T-helper 1 cell treated with Interleukin-12 subunit alpha and Interleukin-12 subunit beta and Interleukin-4 antibody, amounts not matched to agents 30 μg/mL and 1 μg/mL, for 36 hours (primary cell): ENCODE results near the gene OR2T8.
A peak's percentile ranks its signal among the peaks of the same experiment; 100 is the strongest.

Experiments used
- H3K27ac Mint-ChIP-seq: one replicate; pipeline ENCODE4 v1.8.0; 2021; ENCODE audit warnings: mild to moderate bottlenecking, mixed read lengths
- H3K27me3 Mint-ChIP-seq: one replicate; pipeline ENCODE4 v1.8.0; 2021; ENCODE audit warnings: low read depth, mixed read lengths
- H3K36me3 Mint-ChIP-seq: one replicate; pipeline ENCODE4 v1.8.0; 2021; ENCODE audit warnings: low read depth, mixed read lengths
- H3K4me1 Mint-ChIP-seq: one replicate; pipeline ENCODE4 v1.8.0; 2021; ENCODE audit warnings: low read depth, mixed read lengths
- H3K4me3 Mint-ChIP-seq: one replicate; pipeline ENCODE4 v1.8.0; 2021; ENCODE audit warnings: mild to moderate bottlenecking, moderate library complexity, mixed read lengths
- H3K9me3 Mint-ChIP-seq: one replicate; pipeline ENCODE4 v1.8.0; 2021; ENCODE audit warnings: mixed read lengths

Gene OR2T8, protein sequence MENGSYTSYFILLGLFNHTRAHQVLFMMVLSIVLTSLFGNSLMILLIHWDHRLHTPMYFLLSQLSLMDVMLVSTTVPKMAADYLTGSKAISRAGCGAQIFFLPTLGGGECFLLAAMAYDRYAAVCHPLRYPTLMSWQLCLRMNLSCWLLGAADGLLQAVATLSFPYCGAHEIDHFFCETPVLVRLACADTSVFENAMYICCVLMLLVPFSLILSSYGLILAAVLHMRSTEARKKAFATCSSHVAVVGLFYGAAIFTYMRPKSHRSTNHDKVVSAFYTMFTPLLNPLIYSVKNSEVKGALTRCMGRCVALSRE

DNA sequence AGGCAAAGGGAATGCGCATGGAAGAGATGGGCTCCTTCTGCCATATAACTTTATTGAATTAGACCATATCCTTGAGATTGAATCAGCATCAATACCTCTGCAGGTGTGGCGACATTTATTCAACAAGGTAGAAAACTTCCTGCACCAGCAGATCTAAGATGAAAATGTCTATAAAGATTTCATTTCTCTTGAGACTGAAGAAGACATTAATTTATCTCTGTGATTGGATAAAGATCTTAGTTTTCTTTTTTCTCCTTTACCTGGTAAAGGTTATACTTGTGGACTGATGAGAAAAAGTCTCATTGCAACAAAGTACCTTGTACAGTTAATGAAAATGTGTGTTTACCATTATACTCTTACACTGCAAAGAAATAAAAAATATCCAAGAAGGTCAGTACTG lies at the start of gene OR2T8:
Gene OR2T8, plus strand, starts transcription at position 301 of the 400 bp plus-strand sequence. CDS start 766 bp downstream, outside the sequence.
- H3K4me3 Mint-ChIP-seq: no peak within 1 kb of the TSS
- no peaks in the 10 kb centered on the region for H3K9me3 Mint-ChIP-seq
- H3K4me1 Mint-ChIP-seq: no peaks in the 10 kb centered on the region
- no peak within 1 kb of the TSS for H3K27ac Mint-ChIP-seq
- no peaks in the 10 kb centered on the region for H3K36me3 Mint-ChIP-seq
- H3K27me3 Mint-ChIP-seq: no peaks in the 10 kb centered on the region

DNA sequence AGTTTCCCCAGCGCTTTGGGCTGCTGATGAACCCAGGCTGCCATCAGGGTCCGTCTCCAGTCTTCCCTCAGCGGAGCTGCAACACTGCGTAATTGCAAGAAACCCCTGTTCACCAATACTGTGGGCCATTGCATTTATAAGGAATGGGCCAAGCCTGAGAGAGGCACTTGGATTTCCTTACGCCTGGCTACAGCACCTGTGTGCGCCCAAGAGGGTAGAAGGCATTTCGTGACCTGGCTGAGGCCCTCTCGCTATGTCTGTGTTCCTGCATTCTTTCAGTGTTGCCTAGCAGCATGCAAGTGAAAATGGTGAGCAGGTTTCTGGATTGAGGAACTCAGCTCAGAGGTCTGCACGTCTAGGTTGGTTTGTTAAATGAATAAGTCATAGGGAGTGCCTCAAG lies 36.7 kb upstream of the OR2T8 start:
- Mint-ChIP-seq H3K27me3 (no peaks in the 10 kb centered on the region), H3K27ac (no peak overlapping the region), H3K36me3 (no peaks in the 10 kb centered on the region), H3K4me1 (no peaks in the 10 kb centered on the region), H3K9me3 (no peaks in the 10 kb centered on the region), H3K4me3 (no peak overlapping the region)

DNA sequence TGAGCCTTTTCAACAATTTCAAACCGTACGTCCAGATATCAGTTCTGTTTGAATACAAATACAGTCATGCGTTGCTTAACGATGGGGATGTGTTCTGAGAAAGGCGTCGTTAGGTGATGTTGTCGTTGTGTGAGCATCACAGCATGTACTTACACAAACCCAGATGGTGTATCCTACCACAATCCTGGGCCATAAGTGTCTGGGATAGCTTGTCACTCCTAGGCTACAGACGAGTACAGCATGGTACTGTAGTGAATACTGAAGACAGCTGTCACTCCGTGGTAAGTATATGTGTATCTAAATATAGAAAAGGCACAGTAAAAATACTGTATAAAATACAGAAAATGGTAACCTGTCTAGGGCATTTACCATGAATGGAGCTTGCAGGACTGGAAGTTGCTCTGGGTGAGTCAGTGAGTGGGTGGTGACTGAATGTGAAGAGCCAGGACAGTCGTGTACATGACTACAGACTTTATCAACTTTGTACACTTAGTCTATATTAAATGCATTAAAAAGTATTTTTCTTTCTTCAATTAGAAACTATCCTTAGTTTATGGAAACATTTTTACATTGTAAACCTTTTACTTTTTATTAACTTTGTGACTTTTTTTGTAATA lies 35.1 kb upstream of the OR2T8 start:
- Mint-ChIP-seq H3K4me1 (no peaks in the 10 kb centered on the region), H3K36me3 (no peaks in the 10 kb centered on the region), H3K27me3 (no peaks in the 10 kb centered on the region), H3K27ac (no peak overlapping the region), H3K4me3 (no peak overlapping the region), H3K9me3 (no peaks in the 10 kb centered on the region)

DNA sequence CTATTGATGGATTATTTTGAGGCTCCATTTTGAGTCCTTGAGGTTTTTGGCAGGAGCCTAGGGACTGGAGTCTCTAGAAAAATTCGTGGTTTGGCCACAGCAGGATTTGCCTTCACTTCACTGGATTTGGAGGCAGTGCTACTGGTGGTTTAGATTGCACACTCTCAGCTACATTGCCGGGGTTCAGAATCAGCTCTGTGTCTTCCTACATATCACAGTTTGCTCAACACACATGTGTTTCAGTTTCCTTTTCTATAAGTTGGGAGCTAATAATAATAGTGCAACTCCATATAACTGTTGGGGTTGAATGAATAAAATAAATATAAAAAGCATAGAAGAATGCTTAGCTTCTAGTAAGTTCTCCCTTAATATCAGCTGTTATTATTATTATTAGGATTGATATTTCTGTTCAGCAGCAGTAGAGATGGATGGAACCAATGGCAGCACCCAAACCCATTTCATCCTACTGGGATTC lies 24.9 kb upstream of the OR2T8 start, which contains the start of gene OR2W3:
Gene OR2W3, plus strand, starts transcription at position 425 of the 475 bp plus-strand sequence. Its CDS starts 0 bp downstream, at position 425.
- no peak within 1 kb of the TSS for H3K27ac Mint-ChIP-seq

DNA sequence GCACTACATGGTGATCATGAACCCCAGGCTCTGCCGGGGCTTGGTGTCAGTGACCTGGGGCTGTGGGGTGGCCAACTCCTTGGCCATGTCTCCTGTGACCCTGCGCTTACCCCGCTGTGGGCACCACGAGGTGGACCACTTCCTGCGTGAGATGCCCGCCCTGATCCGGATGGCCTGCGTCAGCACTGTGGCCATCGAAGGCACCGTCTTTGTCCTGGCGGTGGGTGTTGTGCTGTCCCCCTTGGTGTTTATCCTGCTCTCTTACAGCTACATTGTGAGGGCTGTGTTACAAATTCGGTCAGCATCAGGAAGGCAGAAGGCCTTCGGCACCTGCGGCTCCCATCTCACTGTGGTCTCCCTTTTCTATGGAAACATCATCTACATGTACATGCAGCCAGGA lies 24.1 kb upstream of the OR2T8 start:
- H3K4me1 Mint-ChIP-seq: no peaks in the 10 kb centered on the region
- no peaks in the 10 kb centered on the region for H3K36me3 Mint-ChIP-seq
- H3K27me3 Mint-ChIP-seq: no peaks in the 10 kb centered on the region
- no peak overlapping the region for H3K4me3 Mint-ChIP-seq
- H3K27ac Mint-ChIP-seq: no peak overlapping the region
- H3K9me3 Mint-ChIP-seq: no peaks in the 10 kb centered on the region

More for the DNA sequence above, 24.9 kb upstream of the OR2T8 start, which contains the start of gene OR2W3:
- Mint-ChIP-seq H3K4me1 (no peaks in the 10 kb centered on the region), H3K27me3 (no peaks in the 10 kb centered on the region), H3K9me3 (no peaks in the 10 kb centered on the region), H3K4me3 (no peak within 1 kb of the TSS), H3K36me3 (no peaks in the 10 kb centered on the region)

DNA sequence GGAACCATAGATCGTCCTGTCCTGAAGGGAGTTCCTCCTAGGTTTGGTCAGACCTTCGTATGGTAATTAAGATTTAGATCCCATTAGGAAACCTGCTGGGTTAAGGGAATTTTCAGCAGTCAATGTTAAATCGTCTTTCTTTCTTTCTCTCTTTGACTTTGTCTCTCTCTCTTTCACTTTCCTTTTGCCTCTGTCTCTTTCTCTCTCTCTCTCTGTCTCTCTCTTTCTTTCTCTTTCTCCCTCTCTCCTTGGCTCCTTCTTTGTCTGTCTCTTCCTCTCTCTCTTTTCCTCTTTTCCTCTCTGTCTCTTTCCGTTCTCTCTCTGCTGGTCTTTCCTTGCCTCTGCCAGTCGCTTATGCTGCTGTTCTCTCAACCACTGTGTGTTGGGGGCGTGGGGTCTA lies 15.9 kb upstream of the OR2T8 start:
- Mint-ChIP-seq H3K27me3 (no peaks in the 10 kb centered on the region), H3K4me1 (peaks cover 24% of the 10 kb centered on the region), H3K36me3 (no peaks in the 10 kb centered on the region), H3K4me3 (peak overlapping the region; percentile 11), H3K9me3 (peaks cover 12% of the 10 kb centered on the region), H3K27ac (no peak overlapping the region)

DNA sequence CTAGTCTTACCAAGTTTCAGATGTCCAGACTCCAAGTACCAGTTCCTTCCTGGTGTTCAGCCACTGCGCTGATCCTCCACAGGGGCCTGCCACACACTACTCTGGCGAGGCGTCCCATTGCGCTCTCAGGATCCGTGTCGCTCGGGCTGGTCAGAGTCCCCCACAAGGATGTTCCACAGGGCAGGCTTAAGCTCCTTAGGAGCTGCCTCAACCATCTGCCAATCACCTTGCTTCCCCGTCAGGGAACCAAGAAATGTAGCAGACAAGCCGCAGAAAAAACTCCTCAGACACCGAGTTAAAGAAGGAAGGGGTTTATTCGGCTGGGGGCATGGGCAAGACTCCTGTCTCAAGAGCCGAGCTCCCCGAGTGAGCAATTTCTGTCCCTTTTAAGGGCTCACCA lies 14.9 kb upstream of the OR2T8 start:
- H3K27me3 Mint-ChIP-seq: no peaks in the 10 kb centered on the region
- no peak overlapping the region for H3K27ac Mint-ChIP-seq
- H3K4me3 Mint-ChIP-seq: no peak overlapping the region
- H3K4me1 Mint-ChIP-seq: peaks cover 24% of the 10 kb centered on the region
- H3K9me3 Mint-ChIP-seq: peaks cover 12% of the 10 kb centered on the region
- no peaks in the 10 kb centered on the region for H3K36me3 Mint-ChIP-seq

DNA sequence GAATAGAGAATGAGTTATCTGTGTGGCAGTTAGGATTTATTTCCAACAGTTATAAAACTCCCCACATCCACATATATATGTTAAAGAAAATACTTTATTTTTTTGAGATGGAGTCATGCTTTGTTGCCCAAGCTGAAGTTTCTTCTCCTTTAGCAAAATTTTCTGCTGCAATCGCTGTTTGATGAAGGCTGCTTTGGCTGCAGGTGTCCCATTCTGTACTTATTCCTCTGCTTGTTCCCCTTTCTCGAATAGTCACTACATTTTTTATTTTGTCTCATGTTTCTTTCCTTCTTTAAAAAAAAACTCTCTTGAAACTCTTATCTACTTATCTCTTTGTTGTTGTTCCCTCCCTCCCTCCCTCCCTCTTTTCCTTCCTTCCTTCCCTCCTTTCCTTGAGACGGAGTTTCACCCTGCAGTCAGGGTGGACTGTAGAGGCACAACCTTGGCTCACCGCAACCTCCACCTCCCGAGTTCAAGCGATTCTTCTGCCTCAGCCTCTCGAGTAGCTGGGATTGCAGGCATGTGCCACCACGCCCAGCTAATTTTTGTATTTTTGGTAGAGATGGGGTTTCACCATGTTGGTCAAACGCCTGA lies 14.0 kb upstream of the OR2T8 start:
- H3K27me3 Mint-ChIP-seq: no peaks in the 10 kb centered on the region
- peaks cover 24% of the 10 kb centered on the region for H3K4me1 Mint-ChIP-seq
- peaks cover 12% of the 10 kb centered on the region for H3K9me3 Mint-ChIP-seq
- H3K4me3 Mint-ChIP-seq: peak overlapping the region; percentile 83
- H3K27ac Mint-ChIP-seq: peak overlapping the region; percentile 85
- H3K36me3 Mint-ChIP-seq: no peaks in the 10 kb centered on the region

DNA sequence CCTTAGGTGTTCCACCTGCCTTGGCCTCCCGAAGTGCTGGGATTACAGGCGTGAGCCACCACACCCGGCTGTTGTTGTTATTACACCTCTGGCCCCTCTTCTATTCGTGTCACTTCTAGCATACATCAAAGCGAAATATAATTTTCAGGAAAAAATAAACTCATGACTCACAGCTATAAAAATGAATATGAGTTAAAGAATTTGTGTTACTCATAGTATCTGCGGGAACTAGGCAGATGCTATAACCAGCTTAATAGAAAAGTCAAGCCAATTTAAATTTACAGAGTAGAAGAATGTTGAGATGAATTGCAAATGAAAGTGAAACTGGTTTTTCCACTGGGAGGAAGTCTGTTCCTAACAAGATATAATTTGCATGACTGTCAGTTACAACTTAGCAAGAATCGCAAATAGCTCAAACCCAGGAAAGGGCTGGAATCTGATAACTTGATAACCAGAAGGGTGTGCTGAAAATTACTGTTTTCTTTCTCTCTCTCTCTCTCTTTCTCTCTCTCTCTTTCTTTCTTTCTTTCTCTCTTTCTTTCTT lies 13.5 kb upstream of the OR2T8 start:
- no peaks in the 10 kb centered on the region for H3K36me3 Mint-ChIP-seq
- H3K4me3 Mint-ChIP-seq: peak overlapping the region; percentile 83
- H3K27me3 Mint-ChIP-seq: no peaks in the 10 kb centered on the region
- H3K4me1 Mint-ChIP-seq: peaks cover 24% of the 10 kb centered on the region
- H3K9me3 Mint-ChIP-seq: peaks cover 12% of the 10 kb centered on the region
- H3K27ac Mint-ChIP-seq: peak overlapping the region; percentile 85

DNA sequence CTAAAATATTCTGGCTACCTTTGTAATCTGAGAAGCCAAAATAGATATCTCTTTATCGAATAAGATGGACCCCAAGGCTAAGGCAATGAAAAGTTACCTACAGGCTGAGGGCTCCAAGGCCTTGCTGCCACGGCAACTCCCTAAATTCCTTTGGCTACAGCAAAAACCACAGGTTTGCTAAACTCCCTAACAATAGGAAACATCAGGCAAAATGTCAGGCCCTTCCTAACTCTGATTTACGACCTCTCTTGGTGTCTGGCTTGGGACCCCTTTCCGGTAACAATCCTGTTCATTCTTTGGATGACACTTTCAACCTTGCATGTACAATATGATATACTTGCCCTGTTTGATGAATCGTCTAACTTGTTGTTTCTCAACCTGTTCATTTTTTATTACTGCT lies 11.3 kb upstream of the OR2T8 start:
- Mint-ChIP-seq H3K27ac (no peak overlapping the region), H3K27me3 (no peaks in the 10 kb centered on the region), H3K4me1 (peaks cover 24% of the 10 kb centered on the region), H3K4me3 (no peak overlapping the region), H3K9me3 (peaks cover 12% of the 10 kb centered on the region), H3K36me3 (no peaks in the 10 kb centered on the region)

DNA sequence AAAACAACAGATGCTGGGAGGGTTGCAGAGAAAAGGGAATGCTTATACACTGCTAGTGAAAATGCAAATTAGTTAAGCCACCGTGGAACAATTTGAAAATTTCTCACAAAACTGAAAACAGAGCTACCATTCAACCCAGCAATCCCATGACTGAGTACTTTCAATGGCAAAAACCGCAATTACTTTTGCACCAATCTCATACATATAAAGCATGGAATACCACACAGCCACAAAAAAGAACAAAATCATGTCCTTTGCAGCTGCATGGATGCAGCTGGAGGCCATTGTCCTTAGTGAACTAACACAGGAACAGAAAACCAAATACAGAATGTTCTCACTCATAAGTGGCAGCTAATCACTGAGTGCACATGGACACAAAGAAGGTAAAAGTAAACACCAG lies 6.3 kb upstream of the OR2T8 start:
- Mint-ChIP-seq H3K4me3 (no peak overlapping the region), H3K36me3 (no peaks in the 10 kb centered on the region), H3K9me3 (peaks cover 4% of the 10 kb centered on the region), H3K27me3 (no peaks in the 10 kb centered on the region), H3K27ac (no peak overlapping the region), H3K4me1 (no peaks in the 10 kb centered on the region)

DNA sequence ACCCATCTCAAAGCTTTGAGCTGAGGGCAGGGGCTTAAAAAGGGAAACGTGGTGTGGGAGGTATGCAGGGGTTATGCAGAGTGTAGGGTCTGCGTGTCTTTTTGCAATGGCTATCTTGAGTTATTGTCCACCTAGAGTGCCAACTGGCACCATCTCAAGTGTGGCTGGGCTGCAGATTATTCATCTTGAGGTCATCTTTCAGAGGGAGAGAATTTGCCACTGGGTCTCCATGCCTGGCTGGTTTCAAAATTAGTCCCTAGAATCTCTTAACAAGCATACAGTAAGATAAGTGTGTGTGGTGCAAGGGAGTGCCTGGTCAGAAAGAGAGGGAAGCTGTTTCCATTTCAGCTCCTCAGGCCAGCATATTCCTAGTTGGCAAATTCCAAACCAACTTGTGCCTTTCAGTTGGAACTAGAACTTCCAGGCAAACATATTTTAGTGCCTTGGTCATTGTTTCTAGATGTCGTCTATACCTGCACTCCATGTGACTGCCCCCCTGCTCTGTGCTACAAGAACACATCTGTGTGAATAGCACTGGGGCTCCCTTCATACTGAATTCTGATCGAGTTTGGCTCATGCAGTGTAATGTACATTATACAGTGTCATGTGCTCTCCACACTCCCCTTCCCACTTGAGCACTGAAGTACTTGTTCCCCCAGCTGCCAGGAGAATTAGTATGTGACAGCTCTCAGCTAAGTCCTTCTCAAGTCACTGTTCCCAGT lies 5.0 kb upstream of the OR2T8 start:
- H3K9me3 Mint-ChIP-seq: no peaks in the 10 kb centered on the region
- H3K36me3 Mint-ChIP-seq: no peaks in the 10 kb centered on the region
- no peak overlapping the region for H3K4me3 Mint-ChIP-seq
- H3K27me3 Mint-ChIP-seq: no peaks in the 10 kb centered on the region
- no peak overlapping the region for H3K27ac Mint-ChIP-seq
- no peaks in the 10 kb centered on the region for H3K4me1 Mint-ChIP-seq

DNA sequence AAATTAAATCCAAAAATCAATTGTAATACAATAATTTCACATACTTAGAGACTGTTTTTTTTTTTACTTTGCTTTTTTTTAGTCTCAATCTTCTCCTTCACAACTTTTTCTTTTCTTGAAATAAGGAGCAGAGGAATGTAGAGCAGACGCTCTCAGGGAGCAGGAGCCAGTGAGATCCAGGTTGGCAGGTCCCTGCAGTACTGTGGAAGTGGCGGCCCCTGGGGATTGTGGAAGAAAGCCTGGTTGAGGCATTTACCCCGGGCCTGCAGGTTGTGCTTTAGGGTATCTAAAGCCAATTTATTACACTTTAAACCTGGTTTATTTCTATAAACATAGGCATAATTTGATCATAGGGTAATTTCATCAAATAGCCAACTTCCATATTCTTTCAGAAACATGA lies 3.9 kb downstream of the OR2T8 start:
- no peak overlapping the region for H3K27ac Mint-ChIP-seq
- H3K36me3 Mint-ChIP-seq: no peaks in the 10 kb centered on the region
- H3K4me1 Mint-ChIP-seq: no peaks in the 10 kb centered on the region
- no peak overlapping the region for H3K4me3 Mint-ChIP-seq
- H3K9me3 Mint-ChIP-seq: no peaks in the 10 kb centered on the region
- H3K27me3 Mint-ChIP-seq: no peaks in the 10 kb centered on the region

DNA sequence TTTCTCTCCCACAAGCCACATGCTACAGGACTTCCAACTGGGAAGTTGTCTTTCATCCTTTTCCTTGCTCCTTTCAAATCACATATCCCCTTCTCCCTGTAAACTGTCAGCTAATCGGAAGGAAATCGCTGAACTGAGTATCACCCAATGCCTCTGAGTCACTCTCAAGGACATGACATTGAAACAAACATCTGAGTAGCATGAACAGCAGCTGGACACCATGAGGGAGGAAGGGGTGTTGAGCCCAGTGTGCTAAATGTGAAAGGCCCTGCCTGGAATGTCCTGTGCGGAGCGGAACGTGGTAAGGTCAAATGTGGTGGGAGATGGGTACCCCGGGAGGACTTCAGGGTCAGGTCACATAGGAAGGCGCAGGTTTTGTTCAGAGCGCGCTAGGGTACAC lies 4.8 kb downstream of the OR2T8 start, which contains the start of gene OR2AJ1:
Gene OR2AJ1, plus strand, starts transcription at position 22 of the 400 bp plus-strand sequence. CDS start 8,880 bp downstream, outside the sequence.
- H3K4me1 Mint-ChIP-seq: no peaks in the 10 kb centered on the region
- no peak within 1 kb of the TSS for H3K4me3 Mint-ChIP-seq
- no peaks in the 10 kb centered on the region for H3K9me3 Mint-ChIP-seq
- no peaks in the 10 kb centered on the region for H3K36me3 Mint-ChIP-seq
- no peak within 1 kb of the TSS for H3K27ac Mint-ChIP-seq
- H3K27me3 Mint-ChIP-seq: no peaks in the 10 kb centered on the region
